A549 treated with DMSO at 1 μM for 4 hours (cell line): ENCODE measurements around the gene CFHR5. TPM values are rescaled to one million over a fixed set of nuclear protein-coding genes. Genes with fewer than 3 reads are reported as not detected.

Experiments
- total RNA-seq: library from RNA; stranded (reverse); fragments of 200-300 nt; extraction: Qiagen RNA extraction; gene quantifications from 5 replicates; pipeline ENCODE4 v1.2.3, GENCODE V29; 2022; ENCODE audit warnings: low read depth

Gene CFHR5
- total RNA-seq, result not detected in 5 replicates

GRCh38 chr1:196977278-196977677 is at the start of gene CFHR5:
Gene CFHR5 (plus strand): TSS chr1:196977556. CDS start chr1:196977665, 109 bp downstream.

GRCh38 chr1:196943568-196943967 is 33.8 kb upstream of the CFHR5 start, which contains the start of gene CFHR2:
Gene CFHR2 (plus strand): TSS chr1:196943738. CDS start chr1:196943881, 143 bp downstream.

Other genes starting within 250 kb of the CFHR5 start
- gene CFHR3, start 202.7 kb upstream of the CFHR5 start, total RNA-seq, result 0.14 to 0.30 TPM (median 0.22 TPM) in 3 of 5 replicates, not detected in the others
- gene CFHR1, start 157.8 kb upstream of the CFHR5 start, total RNA-seq, result 0.10 to 0.39 TPM (median 0.31 TPM) in 4 of 5 replicates, not detected in the other
- gene CFHR4, start 89.5 kb upstream of the CFHR5 start, total RNA-seq, result not detected in 5 replicates
- gene CFHR2, start 33.8 kb upstream of the CFHR5 start, total RNA-seq, result not detected in 5 replicates
- 0.05 to 0.13 TPM in 2 of 5 replicates, not detected in the others for gene F13B, start 89.7 kb downstream of the CFHR5 start, total RNA-seq
- 19.9 to 30.2 TPM (median 28.2 TPM) in 5 replicates for gene ASPM, start 169.1 kb downstream of the CFHR5 start, total RNA-seq
- 2.8 to 5.0 TPM (median 4.1 TPM) in 5 replicates for gene ZBTB41, start 223.7 kb downstream of the CFHR5 start, total RNA-seq